ENCODE results near the gene LRIT1.

- no peak for TF ChIP-seq POLR2A (IDR thresholded peaks at IDR 0.05; ENCODE audit: borderline replicate concordance, extremely low read depth, insufficient read depth, insufficient read length)
- peak; percentile 58; the same call in 1 of the 2 replicates for TF ChIP-seq EZH2 (IDR thresholded peaks at IDR 0.05)
- TF ChIP-seq SP1 (IDR thresholded peaks at IDR 0.05; ENCODE audit: low read depth) = no peak
- TF ChIP-seq CTCF (IDR thresholded peaks at IDR 0.05 in 2 of 3, conservative IDR thresholded peaks at IDR 0.05 in 1 of 3; ENCODE audit: borderline replicate concordance in 1 of 3, insufficient read depth in 1 of 3, low read depth in 2 of 3, low read length in 2 of 3) = no peak
- no peak for TF ChIP-seq REST (IDR thresholded peaks at IDR 0.05; ENCODE audit: low read depth)
- no peak for TF ChIP-seq POLR2AphosphoS5 (IDR thresholded peaks at IDR 0.05; ENCODE audit: low read depth, low read length)
- TF ChIP-seq FOSL1 (IDR thresholded peaks at IDR 0.05; ENCODE audit: low read depth) = no peak
- TF ChIP-seq RAD21 (IDR thresholded peaks at IDR 0.05; ENCODE audit: low read depth) = no peak
Observed at GRCh38 chr10:84289521-84290200, 48.3 kb upstream of the LRIT1 start.

All from HCT116 (cell line).